NK-92 (cell line): Measurements from ENCODE around the gene CRISPLD2.

Source experiments
- DNase-seq: peaks from one replicate; lab custom pipeline; 2025; ENCODE audit not compliant: unreplicated experiment; lab: John Stamatoyannopoulos, UW

CRISPLD2 gene

DNA sequence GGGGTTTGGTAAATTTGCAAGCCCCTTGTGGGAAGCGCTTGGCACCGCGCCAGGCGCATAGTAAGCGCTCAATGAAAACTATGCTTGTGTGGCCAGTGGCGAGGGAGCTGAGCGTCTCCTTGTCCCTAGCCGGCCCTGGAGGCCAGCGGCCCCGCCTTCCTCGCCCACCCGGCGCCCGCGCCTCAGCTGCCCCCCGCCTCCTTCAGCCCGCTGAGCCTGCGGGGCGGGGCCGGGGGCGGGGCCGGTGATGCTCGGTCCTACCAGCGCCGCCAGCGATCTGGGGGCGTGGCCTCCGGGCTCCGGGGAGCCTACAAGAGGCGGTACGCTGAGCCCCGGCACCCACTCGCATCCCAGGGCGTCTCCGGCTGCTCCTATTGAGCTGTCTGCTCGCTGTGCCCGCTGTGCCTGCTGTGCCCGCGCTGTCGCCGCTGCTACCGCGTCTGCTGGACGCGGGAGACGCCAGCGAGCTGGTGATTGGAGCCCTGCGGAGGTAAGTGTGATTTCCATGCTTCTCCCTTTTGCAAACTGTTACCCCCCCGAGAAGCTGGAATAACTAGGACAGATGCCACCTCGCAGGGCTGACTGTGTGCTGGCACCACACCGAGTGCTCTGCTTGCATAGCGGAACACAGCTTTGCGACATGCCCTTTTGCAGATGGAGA is at the start of gene CRISPLD2:
CRISPLD2 (plus strand) TSS at position 342 of the 661 bp plus-strand sequence. CDS start 18,511 bp downstream, outside the sequence.
- DNase-seq, result peak; percentile 12

- DNase-seq, result no peak
These were observed 46.5 kb upstream of the CRISPLD2 start for GRCh38 chr16:84773312-84773711.

- no peak for DNase-seq
These were observed 45.0 kb upstream of the CRISPLD2 start for GRCh38 chr16:84774810-84775209.

DNA sequence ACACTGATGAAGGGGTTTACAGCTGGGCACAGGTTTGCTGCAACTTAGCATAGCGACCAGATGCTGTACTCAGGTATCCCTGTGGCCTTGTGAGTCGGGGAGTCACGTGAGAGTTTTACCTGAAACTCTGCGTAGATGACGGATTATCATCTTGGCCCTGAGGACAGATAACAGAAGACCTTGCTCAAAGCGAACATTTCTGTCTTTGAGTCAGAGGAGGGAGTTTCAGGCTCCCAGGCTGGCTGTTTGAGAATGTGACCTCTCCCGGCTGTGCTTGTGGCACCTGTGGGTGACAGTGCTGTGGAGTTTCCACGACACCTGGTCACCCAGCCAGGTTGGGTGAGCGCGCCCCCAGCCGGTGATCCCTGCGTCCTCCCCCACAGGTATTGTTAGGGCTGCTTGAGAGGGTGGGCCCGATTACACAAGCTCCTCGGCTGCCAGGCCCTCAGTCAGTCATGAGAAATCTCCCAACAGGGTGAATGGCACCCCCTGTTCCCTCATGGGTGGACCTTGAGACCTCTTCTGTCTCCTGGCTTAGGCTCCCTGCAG is 44.4 kb upstream of the CRISPLD2 start:
- DNase-seq, result no peak

- DNase-seq, result no peak
These were observed 42.4 kb upstream of the CRISPLD2 start for GRCh38 chr16:84777435-84777834.

DNA sequence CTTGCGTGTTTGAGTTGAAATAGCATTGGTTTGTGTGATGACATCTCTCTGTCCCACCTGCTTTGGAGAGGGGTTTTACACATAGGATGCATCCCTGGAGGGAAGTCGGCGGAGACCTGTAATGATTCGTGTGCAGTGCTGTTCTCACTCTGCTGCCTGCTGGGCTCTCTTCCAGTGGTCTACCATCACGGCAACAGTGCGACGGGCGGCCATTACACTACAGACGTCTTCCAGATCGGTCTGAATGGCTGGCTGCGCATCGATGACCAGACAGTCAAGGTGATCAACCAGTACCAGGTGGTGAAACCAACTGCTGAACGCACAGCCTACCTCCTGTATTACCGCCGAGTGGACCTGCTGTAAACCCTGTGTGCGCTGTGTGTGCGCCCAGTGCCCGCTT is 41.1 kb upstream of the CRISPLD2 start:
- no peak for DNase-seq

GRCh38 chr16:84780063-84780462 is 39.7 kb upstream of the CRISPLD2 start:
- no peak for DNase-seq

- DNase-seq, result no peak
These were observed 39.0 kb upstream of the CRISPLD2 start for GRCh38 chr16:84780544-84781376.

DNA sequence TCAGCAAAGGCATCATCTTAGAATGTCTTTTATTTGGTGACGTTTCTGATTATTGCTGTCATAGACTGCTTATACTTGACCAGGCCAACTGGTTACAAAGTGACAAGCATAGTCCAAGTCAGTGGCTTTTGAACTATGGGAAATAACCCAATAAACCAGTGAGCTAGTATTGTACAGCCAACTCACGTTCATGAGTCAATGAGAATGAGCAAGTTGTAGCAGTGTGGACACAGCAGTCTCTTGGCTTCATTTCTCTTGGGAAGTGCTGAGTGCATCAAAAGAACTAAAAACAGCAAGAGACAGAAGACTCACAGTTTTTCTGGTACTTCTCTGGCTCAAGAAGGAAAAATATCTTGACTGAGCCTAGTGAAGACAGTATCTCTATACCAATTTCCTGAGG is 36.9 kb upstream of the CRISPLD2 start:
- DNase-seq, result no peak

GRCh38 chr16:84785843-84786581 is 33.8 kb upstream of the CRISPLD2 start:
- DNase-seq, result no peak

DNA sequence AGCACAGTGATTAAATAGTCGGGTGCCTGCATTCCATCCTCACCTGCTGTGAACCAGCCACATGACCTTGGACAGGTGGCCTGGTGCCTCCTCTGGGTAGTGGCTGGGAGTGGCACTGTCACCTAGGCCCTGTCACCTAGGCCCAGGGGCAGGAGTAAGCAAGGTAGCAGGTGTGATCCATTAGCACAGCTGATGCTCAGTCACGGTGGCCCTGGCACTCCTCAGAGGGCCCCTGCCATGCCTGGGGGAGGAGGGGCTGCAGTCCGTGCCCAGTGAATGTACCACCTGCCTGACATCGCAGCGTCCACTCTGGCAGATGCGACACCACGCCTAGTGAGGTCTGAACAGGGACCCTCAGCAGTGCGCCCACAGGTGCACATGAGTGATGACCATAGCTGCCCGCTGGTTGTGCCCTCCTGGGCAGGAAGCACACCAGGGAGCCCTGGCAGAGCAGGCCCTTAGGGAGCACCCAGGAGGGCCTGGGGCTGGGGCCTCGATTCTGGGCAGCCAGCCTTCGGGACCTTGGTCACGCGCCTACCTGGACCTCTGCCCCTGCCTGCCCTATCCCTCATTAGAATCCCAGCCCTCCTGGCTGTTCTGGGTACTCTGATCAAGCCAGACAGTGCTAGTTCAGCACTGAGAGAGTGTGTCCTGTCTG is 33.1 kb upstream of the CRISPLD2 start:
- no peak for DNase-seq

- no peak for DNase-seq
These were observed 32.5 kb upstream of the CRISPLD2 start for GRCh38 chr16:84787263-84787622.

GRCh38 chr16:84788920-84789391 is 30.8 kb upstream of the CRISPLD2 start:
- no peak for DNase-seq

GRCh38 chr16:84789431-84789830 is 30.4 kb upstream of the CRISPLD2 start:
- no peak for DNase-seq

DNA sequence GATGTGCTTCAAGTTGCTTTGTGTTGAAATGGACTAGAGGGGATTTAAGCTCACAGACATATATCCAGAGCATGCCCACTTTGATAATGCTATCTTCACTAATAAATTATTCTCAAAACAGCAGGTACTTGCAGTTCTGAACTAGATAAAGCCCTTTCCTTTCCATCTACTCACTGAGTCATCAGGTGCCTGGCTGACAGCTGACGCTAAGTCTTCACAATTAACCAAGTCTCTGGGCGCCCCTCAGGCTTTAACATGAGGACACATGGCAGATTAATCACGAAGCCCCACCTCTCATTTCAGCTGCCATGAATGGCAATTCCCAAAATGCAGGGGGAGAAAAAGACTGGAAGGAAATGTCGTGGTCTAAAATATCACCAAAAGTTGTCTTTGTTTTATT is 29.5 kb upstream of the CRISPLD2 start:
- DNase-seq, result no peak

DNA sequence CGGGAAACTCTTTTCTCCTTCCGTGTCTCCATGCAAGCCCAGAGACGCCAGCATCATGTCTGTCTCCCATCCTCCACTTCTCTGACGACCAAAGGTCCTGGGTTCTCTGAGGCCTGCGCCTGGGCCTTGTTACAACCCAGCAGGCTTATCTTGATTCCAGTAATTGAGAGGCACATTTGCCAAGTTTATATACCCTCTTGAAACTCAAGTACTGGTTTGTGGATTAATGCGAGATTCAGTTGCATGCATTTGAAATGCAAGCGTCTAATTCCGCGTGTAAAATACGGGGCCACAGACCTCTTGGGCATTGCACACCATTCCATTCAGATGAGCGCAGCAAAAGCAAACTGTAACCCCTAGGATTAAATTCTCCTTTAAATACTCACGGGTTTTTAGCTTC is 28.7 kb upstream of the CRISPLD2 start:
- no peak for DNase-seq

DNA sequence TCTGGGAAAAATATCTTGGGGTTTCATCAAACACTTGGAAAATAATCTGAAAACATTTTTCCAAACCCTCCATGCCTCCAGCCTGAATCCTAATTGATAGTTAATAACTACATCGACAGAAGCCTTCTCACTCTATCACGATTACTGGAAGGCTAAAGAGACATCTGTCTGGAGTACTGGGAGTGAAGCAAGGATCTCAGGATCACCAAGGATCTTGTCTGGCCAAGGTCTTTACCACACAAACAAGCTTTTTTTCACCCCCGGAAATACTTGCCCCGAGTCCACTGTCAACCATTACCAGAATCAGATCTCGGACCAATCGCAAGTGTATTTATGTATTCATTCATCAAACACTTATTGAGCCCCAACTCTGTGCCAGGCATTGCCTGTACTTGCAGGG is 28.3 kb upstream of the CRISPLD2 start:
- no peak for DNase-seq

- no peak for DNase-seq
These were observed 25.6 kb upstream of the CRISPLD2 start for GRCh38 chr16:84794186-84794585.

DNA sequence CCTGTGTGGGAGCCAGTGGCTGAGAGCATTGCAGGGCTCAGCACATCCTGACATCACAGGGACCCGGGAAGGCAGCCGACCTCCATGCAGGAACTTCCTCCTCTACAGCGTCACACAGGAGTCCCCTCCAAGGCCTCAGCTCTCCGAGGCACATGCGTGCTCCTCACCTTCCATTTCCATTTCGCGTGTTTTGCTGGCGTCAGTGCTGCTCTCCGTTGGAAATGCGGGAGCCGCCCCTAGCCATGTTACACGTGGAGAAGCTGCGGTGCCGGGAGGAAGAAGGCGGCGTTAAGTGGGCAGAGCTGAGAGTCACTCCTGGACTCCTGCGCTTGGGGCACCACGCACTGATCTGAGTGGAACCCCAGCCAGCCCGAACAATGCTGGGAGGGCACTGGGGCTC is 25.2 kb upstream of the CRISPLD2 start:
- DNase-seq, result no peak

DNA sequence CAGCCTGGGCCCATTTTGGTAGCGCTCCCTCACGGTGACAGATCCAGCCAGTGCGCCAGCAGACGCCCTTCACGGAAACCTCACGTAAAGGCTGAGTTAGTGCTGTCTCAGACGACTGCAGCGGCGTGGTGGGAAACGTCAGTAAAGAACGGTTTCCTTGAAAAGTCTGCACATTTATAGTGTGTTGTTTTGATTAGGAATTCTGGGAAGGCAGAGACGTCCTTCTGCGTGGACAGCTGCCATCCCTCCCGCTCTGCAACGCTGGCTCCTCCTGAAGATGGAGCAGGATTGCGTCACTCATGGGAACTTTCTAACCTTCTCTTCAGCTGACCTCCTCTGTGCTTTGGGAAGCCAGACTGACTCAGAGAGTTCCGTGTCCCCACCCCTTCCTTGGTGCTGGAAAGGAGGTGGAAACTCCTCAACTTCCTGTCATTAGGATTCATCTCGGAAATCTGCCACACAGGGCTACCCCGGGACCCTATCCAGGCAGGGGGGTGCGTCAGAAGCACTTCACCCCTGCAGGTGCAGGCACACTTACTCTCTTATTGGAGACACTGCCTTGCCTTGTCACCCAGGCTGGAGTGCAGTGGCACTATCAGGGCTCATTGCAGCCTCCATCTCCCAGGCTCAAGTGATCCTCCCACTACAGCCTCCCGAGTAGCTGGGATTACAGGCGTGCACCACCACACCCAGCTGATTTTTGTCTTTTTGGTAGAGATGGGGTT is 24.3 kb upstream of the CRISPLD2 start:
- no peak for DNase-seq
